Measurements from ENCODE around the gene STC2.

STC2 gene

DNA sequence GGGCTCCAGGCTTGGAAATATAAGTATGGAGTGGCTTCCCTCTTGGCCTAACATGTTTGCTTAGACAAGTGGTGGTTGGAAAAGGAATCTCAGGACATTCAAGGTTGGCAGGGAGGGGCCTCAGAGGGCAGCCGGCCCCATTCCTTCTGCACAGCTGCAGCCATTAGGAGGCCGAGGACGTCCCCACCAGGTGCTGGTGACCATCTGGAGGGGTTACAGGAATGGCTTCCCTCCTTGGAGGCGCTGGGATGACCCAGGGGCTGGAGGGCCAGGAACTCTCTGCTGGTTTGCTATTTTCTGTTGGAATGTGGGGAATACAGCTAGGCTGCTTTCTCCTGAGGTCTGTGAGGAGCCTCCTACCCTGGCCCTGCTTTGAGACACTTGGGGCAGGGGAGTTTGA, 18.5 kb downstream of the STC2 start:
- H3K27me3 ChIP-seq (ENCODE audit: insufficient read depth, poor library complexity, severe bottlenecking), result no peaks in the 10 kb centered on the region
- TF ChIP-seq CTCF (IDR thresholded peaks at IDR 0.05; ENCODE audit: poor library complexity, severe bottlenecking), result no peak
- no peak overlapping the region for H3K4me3 ChIP-seq (ENCODE audit: severe bottlenecking)
- no peaks in the 10 kb centered on the region for H3K36me3 ChIP-seq (ENCODE audit: low read depth)
- DNase-seq (ENCODE audit: low spot score) (no peak), ATAC-seq (ENCODE audit: low read depth) (no peak)
- peaks cover 2% of the 10 kb centered on the region for H3K9me3 ChIP-seq (ENCODE audit: severe bottlenecking)
- no peaks in the 10 kb centered on the region for H3K4me1 ChIP-seq (ENCODE audit: insufficient read depth, poor library complexity, severe bottlenecking)
- H3K27ac ChIP-seq (ENCODE audit: poor library complexity, severe bottlenecking), result no peak overlapping the region

GRCh38 chr5:173308226-173308625, 20.0 kb downstream of the STC2 start:
- Histone ChIP-seq H3K9me3 (ENCODE audit: severe bottlenecking) (peaks cover 2% of the 10 kb centered on the region), H3K36me3 (ENCODE audit: low read depth) (no peaks in the 10 kb centered on the region), H3K4me3 (ENCODE audit: severe bottlenecking) (no peak overlapping the region), H3K4me1 (ENCODE audit: insufficient read depth, poor library complexity, severe bottlenecking) (no peaks in the 10 kb centered on the region), H3K27ac (ENCODE audit: poor library complexity, severe bottlenecking) (no peak overlapping the region), H3K27me3 (ENCODE audit: insufficient read depth, poor library complexity, severe bottlenecking) (no peaks in the 10 kb centered on the region)
- ATAC-seq (ENCODE audit: low read depth) (no peak), DNase-seq (ENCODE audit: low spot score) (no peak)
- no peak for TF ChIP-seq CTCF (IDR thresholded peaks at IDR 0.05; ENCODE audit: poor library complexity, severe bottlenecking)

DNA sequence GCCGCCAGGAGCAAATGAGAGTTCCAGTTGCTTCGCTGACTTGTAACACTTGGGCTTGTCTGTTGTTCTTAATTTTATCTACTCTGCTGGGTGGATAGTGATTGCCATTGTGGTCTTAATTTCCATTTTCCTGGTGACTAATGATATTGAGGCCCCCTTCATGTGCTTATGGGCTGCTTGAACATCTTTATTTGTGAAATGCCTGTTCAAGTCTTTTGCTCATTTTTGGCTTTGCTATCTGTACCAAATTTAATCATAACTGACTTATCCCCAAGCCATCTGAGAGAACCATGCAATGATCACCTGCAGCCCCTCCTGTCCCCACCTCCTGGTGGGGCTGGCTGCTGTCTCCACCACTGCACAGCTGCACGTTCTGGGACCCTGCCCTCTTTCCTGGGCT, 20.5 kb downstream of the STC2 start:
- no peak overlapping the region for H3K27ac ChIP-seq (ENCODE audit: poor library complexity, severe bottlenecking)
- H3K36me3 ChIP-seq (ENCODE audit: low read depth), result no peaks in the 10 kb centered on the region
- no peaks in the 10 kb centered on the region for H3K27me3 ChIP-seq (ENCODE audit: insufficient read depth, poor library complexity, severe bottlenecking)
- no peak for TF ChIP-seq CTCF (IDR thresholded peaks at IDR 0.05; ENCODE audit: poor library complexity, severe bottlenecking)
- no peak for ATAC-seq (ENCODE audit: low read depth)
- peaks cover 4% of the 10 kb centered on the region for H3K4me1 ChIP-seq (ENCODE audit: insufficient read depth, poor library complexity, severe bottlenecking)
- peaks cover 2% of the 10 kb centered on the region for H3K9me3 ChIP-seq (ENCODE audit: severe bottlenecking)
- DNase-seq (ENCODE audit: low spot score), result no peak
- H3K4me3 ChIP-seq (ENCODE audit: severe bottlenecking), result no peak overlapping the region

- no peak overlapping the region for H3K27ac ChIP-seq (ENCODE audit: poor library complexity, severe bottlenecking)
- DNase-seq (ENCODE audit: low spot score) (no peak), ATAC-seq (ENCODE audit: low read depth) (no peak)
- no peak overlapping the region for H3K4me3 ChIP-seq (ENCODE audit: severe bottlenecking)
- peaks cover 2% of the 10 kb centered on the region for H3K9me3 ChIP-seq (ENCODE audit: severe bottlenecking)
- TF ChIP-seq CTCF (IDR thresholded peaks at IDR 0.05; ENCODE audit: poor library complexity, severe bottlenecking), result no peak
- H3K36me3 ChIP-seq (ENCODE audit: low read depth), result no peaks in the 10 kb centered on the region
- H3K4me1 ChIP-seq (ENCODE audit: insufficient read depth, poor library complexity, severe bottlenecking), result peaks cover 14% of the 10 kb centered on the region
- no peaks in the 10 kb centered on the region for H3K27me3 ChIP-seq (ENCODE audit: insufficient read depth, poor library complexity, severe bottlenecking)
Observed at GRCh38 chr5:173306695-173307094, 21.5 kb downstream of the STC2 start.

GRCh38 chr5:173304591-173304988, 23.6 kb downstream of the STC2 start:
- no peak for TF ChIP-seq CTCF (IDR thresholded peaks at IDR 0.05; ENCODE audit: poor library complexity, severe bottlenecking)
- ATAC-seq (ENCODE audit: low read depth) (no peak), DNase-seq (ENCODE audit: low spot score) (no peak)
- Histone ChIP-seq H3K27ac (ENCODE audit: poor library complexity, severe bottlenecking) (no peak overlapping the region), H3K36me3 (ENCODE audit: low read depth) (no peaks in the 10 kb centered on the region), H3K27me3 (ENCODE audit: insufficient read depth, poor library complexity, severe bottlenecking) (no peaks in the 10 kb centered on the region), H3K4me3 (ENCODE audit: severe bottlenecking) (no peak overlapping the region), H3K4me1 (ENCODE audit: insufficient read depth, poor library complexity, severe bottlenecking) (peaks cover 15% of the 10 kb centered on the region), H3K9me3 (ENCODE audit: severe bottlenecking) (peaks cover 2% of the 10 kb centered on the region)
